ENCODE results near the gene HMGCLL1.

Gene HMGCLL1

GRCh38 chr6:55531496-55531895 lies 47.5 kb downstream of the HMGCLL1 start:
- no peak for DNase-seq (ENCODE audit: low read depth)

DNA sequence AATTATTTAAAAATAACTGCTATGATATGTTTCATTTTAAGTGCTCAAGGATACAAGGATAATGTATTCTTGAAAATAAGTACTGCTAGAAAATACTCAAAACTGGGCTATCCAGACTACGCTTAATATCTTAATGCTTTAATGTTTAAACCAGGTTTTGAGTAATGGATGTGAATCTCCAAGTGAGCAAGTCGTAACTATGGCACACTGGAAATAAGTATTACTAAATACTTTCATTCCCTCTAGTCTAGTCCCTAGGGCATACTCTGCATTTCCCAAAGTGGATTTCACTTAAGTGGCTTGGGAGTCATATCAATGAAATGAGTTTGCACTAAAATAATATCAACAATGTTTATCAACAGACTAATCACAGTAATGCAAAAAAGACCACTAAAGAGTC lies 48.1 kb downstream of the HMGCLL1 start:
- no peak for DNase-seq (ENCODE audit: low read depth)

- no peak for DNase-seq (ENCODE audit: low read depth)
Measured at GRCh38 chr6:55528624-55529023, 50.4 kb downstream of the HMGCLL1 start.

DNA sequence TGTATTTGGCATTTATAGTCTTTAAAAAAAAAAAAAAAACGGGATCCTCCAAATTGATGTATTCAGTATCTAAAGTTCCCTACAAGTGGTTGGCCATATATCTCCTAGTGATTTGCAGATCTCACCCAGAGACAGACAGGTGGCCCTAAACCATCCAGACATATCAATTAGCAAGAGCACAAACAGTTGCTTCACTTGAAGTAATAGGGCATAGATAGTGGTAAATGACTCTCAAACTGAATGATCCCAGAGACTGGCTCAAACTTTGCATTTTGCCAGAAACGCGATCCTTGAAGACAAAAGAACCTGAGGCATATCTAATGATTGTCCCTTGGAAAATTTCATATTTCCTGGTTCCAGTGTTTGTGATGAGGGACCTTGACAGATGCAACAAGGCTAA lies 54.6 kb downstream of the HMGCLL1 start:
- DNase-seq (ENCODE audit: low read depth), result no peak

DNA sequence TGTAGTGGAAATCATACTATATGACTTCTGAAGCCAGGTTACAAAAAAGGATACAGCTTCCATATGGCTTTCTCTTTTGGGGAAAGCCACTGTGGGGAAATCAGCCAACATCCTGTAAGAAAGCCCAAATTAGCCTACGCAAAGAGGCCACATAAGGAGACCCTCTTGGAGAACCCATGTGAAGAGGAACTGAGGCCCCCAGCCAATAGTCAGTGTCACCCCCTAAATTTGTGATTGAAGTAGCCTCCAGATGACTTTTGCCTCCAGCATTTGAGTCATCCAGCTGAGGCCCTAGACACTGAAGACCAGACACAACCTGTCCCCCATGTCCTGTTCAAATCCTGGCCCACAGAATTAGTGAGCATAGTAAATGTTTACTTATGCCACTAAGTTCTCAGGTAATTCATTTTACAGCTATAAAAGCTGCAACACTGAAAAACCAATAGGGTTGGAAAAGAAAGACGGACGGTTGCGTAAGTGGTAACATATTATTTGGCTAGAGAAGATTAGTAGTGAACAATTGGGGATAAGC lies 60.4 kb downstream of the HMGCLL1 start:
- no peak for DNase-seq (ENCODE audit: low read depth)

- DNase-seq (ENCODE audit: low read depth), result no peak
Measured at GRCh38 chr6:55516736-55517135, 62.3 kb downstream of the HMGCLL1 start.

- no peak for DNase-seq (ENCODE audit: low read depth)
Measured at GRCh38 chr6:55512904-55513303, 66.1 kb downstream of the HMGCLL1 start.

DNA sequence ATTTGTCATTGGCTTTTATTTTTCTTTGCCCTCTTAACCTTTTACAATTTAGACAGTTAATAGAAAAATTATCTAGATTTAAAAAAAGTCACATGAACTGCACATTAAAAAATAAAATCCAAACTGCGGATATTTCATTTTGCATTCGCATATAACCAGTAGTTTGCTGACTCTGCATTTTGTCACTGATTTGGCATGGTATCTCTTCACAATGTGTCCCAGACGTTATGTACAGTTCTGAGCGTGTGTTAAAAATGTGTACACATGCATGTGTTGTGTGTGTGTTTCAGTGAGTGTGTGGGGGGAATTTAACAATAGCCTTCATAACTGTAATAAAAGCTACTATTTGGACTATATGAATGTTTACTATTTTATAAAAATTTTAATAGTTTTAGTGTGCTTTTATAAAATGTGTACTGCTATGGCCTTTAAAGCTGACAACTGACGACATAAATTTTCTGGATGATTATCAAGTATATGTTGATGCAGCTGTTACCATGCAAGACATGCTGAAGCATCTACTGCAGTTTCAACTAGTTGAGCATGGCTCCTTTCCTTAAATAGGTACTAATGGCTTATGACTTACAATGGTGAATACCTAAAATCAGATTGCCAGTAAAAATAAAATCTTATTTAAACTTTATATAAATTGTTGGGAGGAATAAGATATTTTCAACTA lies 67.7 kb downstream of the HMGCLL1 start:
- no peak for DNase-seq (ENCODE audit: low read depth)

GRCh38 chr6:55499591-55499990 lies 79.4 kb downstream of the HMGCLL1 start:
- DNase-seq (ENCODE audit: low read depth), result no peak

DNA sequence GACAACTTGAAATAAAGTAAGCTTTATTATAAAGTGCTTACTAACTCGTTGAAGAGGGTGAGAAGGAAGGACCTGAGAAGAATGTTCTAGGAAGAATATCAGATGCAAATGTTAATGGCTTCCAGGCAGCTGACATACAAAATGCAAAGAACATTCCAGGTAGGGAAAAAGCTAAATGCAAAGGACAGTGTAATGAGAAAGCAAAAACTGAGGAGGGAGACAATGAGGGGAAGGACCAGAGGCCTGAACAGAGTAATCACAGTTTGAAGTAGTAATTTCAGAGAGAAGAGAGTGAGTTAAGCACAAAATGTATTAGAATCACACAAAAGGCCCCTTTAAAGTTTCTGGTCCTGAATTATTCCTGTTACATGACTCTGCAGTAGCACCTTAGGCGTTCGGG lies 81.3 kb downstream of the HMGCLL1 start:
- no peak for DNase-seq (ENCODE audit: low read depth)

- no peak for DNase-seq (ENCODE audit: low read depth)
Measured at GRCh38 chr6:55496201-55496600, 82.8 kb downstream of the HMGCLL1 start.

GRCh38 chr6:55495277-55495676 lies 83.7 kb downstream of the HMGCLL1 start:
- no peak for DNase-seq (ENCODE audit: low read depth)

- no peak for DNase-seq (ENCODE audit: low read depth)
Measured at GRCh38 chr6:55494411-55494810, 84.6 kb downstream of the HMGCLL1 start.

- no peak for DNase-seq (ENCODE audit: low read depth)
Measured at GRCh38 chr6:55492259-55492658, 86.7 kb downstream of the HMGCLL1 start.

DNA sequence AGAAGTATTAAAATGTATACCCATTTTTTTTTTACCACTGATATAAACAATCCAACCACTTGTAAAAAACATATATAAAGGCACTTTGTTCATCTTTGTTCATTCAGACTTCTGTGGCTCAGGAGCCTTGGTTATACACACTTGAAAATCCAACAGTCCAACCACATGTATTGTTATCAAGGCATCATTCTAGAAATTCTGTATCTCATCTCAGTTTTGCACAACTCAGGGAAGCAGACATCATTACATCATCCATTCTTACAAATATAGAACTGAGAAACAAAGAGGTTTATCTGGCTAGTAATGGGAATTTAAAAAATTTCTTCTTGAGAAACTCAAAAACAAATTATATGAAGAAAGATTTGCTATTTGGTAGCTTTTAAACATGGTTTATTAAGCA lies 88.1 kb downstream of the HMGCLL1 start:
- no peak for DNase-seq (ENCODE audit: low read depth)

- no peak for DNase-seq (ENCODE audit: low read depth)
Measured at GRCh38 chr6:55474382-55474781, 104.6 kb downstream of the HMGCLL1 start.

DNA sequence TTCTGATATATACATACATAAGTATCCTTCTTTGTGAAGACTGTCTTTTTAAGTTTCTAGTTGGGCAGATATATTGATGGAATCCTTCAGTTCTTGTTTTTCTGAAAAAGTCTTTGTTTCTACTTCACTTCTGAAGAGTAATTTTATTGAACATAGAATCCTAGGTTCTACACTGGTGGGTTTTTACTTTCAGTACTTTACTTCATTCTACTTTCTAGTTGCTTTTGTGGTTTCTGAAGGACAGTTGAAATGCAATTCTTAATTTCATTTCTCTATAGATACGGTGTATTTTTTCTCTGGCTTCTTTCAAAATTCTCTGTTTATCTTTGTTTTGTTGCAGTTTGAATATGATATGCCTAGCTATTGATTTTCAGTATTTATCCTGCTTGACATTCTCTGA lies 105.3 kb downstream of the HMGCLL1 start:
- DNase-seq (ENCODE audit: low read depth), result no peak

GRCh38 chr6:55469951-55470366 lies 109.0 kb downstream of the HMGCLL1 start:
- no peak for DNase-seq (ENCODE audit: low read depth)

- DNase-seq (ENCODE audit: low read depth), result no peak
Measured at GRCh38 chr6:55456016-55456415, 123.0 kb downstream of the HMGCLL1 start.

DNA sequence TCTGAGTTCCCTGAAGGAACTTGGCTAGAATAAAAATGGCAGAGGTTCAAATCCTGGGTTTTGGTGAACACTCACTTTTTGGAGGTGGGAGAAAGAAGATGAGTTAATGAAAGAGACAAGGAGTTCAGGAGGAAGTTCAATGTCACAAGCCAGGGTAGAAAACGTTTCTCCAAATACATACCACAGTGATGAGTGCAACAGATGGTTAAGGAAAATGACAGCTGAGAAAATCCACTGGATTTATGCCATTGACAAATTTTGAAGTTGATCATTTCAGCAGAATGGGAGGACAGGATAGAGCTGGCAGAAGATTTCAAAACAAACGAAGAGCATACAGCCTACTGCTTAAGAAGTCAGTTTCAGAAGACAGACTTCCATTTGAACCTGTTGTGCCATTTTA lies 129.0 kb downstream of the HMGCLL1 start:
- no peak for DNase-seq (ENCODE audit: low read depth)

DNA sequence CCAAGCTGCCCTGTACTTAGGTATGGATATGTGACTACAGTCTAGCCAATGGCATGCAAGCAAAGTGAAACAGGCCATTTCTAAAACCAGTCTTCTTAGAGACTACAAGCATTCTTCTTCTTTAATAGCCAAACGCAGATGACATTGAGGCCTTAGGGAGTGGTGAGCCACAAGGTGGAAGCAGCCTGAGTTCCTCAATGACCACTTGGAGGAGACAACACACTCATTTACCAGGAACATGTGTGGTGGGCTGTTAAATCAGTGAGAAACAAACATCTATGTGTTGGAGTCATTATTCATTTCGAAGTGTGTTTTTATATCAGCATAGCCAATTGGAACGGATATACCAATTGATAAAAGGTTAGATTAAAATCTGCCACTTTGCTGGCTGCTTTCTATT lies 129.8 kb downstream of the HMGCLL1 start:
- DNase-seq (ENCODE audit: low read depth), result no peak

GRCh38 chr6:55448451-55448850 lies 130.5 kb downstream of the HMGCLL1 start:
- DNase-seq (ENCODE audit: low read depth), result no peak

GRCh38 chr6:55447891-55448290 lies 131.1 kb downstream of the HMGCLL1 start:
- DNase-seq (ENCODE audit: low read depth), result no peak

- no peak for DNase-seq (ENCODE audit: low read depth)
Measured at GRCh38 chr6:55445648-55446204, 133.3 kb downstream of the HMGCLL1 start.
